ENCODE measurements around the gene TMEM213.

TMEM213 gene

GRCh38 chr7:138863931-138864330 lies 66.1 kb downstream of the TMEM213 start:
- WGBS (ENCODE audit: insufficient coverage), result 90% methylated on average over 9 of the region's 9 CpGs
- H3K27ac ChIP-seq (ENCODE audit: insufficient read depth in 1 of 2, low read depth in 1 of 2, low read length in 2 of 2, poor library complexity in 1 of 2, severe bottlenecking in 2 of 2), result no peak overlapping the region

GRCh38 chr7:138864667-138865066 lies 66.9 kb downstream of the TMEM213 start:
- H3K4me1 ChIP-seq (ENCODE audit: control extremely low read depth in 1 of 4, control insufficient read depth in 4 of 4, insufficient read depth in 4 of 4, low read length in 3 of 4), result no peaks in the 10 kb centered on the region
- ChIA-PET POLR2A (no interaction called here), CTCF (interaction anchor here (0.7 to 1.2 kb wide), 3 partner anchors 63 to 125 kb away, joined by 3 to 5 read pairs (median 3); no protein-coding TSS in a partner anchor)
- WGBS (ENCODE audit: insufficient coverage), result 94% methylated on average over 2 of the region's 3 CpGs
- no peak overlapping the region for H3K27ac ChIP-seq (ENCODE audit: insufficient read depth in 1 of 2, low read depth in 1 of 2, low read length in 2 of 2, poor library complexity in 1 of 2, severe bottlenecking in 2 of 2)
- H3K9me3 ChIP-seq (ENCODE audit: control extremely low read depth in 1 of 5, control insufficient read depth in 4 of 5, insufficient read depth in 2 of 5, low read depth in 1 of 5, low read length in 4 of 5), result no peaks in the 10 kb centered on the region
- no peaks in the 10 kb centered on the region for H3K27me3 ChIP-seq (replicated peaks in 2 of 5; ENCODE audit: control insufficient read depth in 4 of 5, insufficient read depth in 5 of 5, low read length in 4 of 5)
- H3K36me3 ChIP-seq (ENCODE audit: control insufficient read depth in 4 of 4, insufficient read depth in 4 of 4, low read length in 3 of 4), result peaks cover 2 to 40% (median 24%) of the 10 kb centered on the region in 4 experiments
- no peak overlapping the region for H3K4me3 ChIP-seq (ENCODE audit: control insufficient read depth in 1 of 7, extremely low read depth in 1 of 7, insufficient read depth in 4 of 7, low read depth in 2 of 7, low read length in 6 of 7)
- DNase-seq, result peak in 2 of 3 donors; percentile 11 to 20

More at GRCh38 chr7:138863931-138864330, 66.1 kb downstream of the TMEM213 start:
- Histone ChIP-seq H3K4me1 (ENCODE audit: control extremely low read depth in 1 of 4, control insufficient read depth in 4 of 4, insufficient read depth in 4 of 4, low read length in 3 of 4) (no peaks in the 10 kb centered on the region), H3K9me3 (ENCODE audit: control extremely low read depth in 1 of 5, control insufficient read depth in 4 of 5, insufficient read depth in 2 of 5, low read depth in 1 of 5, low read length in 4 of 5) (no peaks in the 10 kb centered on the region), H3K36me3 (ENCODE audit: control insufficient read depth in 4 of 4, insufficient read depth in 4 of 4, low read length in 3 of 4) (peaks cover 3 to 39% (median 22%) of the 10 kb centered on the region in 4 experiments), H3K4me3 (ENCODE audit: control insufficient read depth in 1 of 7, extremely low read depth in 1 of 7, insufficient read depth in 4 of 7, low read depth in 2 of 7, low read length in 6 of 7) (no peak overlapping the region), H3K27me3 (replicated peaks in 2 of 5; ENCODE audit: control insufficient read depth in 4 of 5, insufficient read depth in 5 of 5, low read length in 4 of 5) (no peaks in the 10 kb centered on the region)
- ChIA-PET POLR2A (no interaction called here), CTCF (no interaction called here)
- no peak for DNase-seq

GRCh38 chr7:138865843-138866242 lies 68.0 kb downstream of the TMEM213 start:
- DNase-seq, result peak; percentile 52 to 72 (median 70)
- Histone ChIP-seq H3K27me3 (replicated peaks in 2 of 5; ENCODE audit: control insufficient read depth in 4 of 5, insufficient read depth in 5 of 5, low read length in 4 of 5) (no peaks in the 10 kb centered on the region), H3K27ac (ENCODE audit: insufficient read depth in 1 of 2, low read depth in 1 of 2, low read length in 2 of 2, poor library complexity in 1 of 2, severe bottlenecking in 2 of 2) (peak overlapping the region in 1 of 2 experiments; percentile 9), H3K9me3 (ENCODE audit: control extremely low read depth in 1 of 5, control insufficient read depth in 4 of 5, insufficient read depth in 2 of 5, low read depth in 1 of 5, low read length in 4 of 5) (no peaks in the 10 kb centered on the region), H3K4me3 (ENCODE audit: control insufficient read depth in 1 of 7, extremely low read depth in 1 of 7, insufficient read depth in 4 of 7, low read depth in 2 of 7, low read length in 6 of 7) (no peak overlapping the region), H3K4me1 (ENCODE audit: control extremely low read depth in 1 of 4, control insufficient read depth in 4 of 4, insufficient read depth in 4 of 4, low read length in 3 of 4) (no peaks in the 10 kb centered on the region), H3K36me3 (ENCODE audit: control insufficient read depth in 4 of 4, insufficient read depth in 4 of 4, low read length in 3 of 4) (peaks cover 0 to 37% (median 25%) of the 10 kb centered on the region in 4 experiments)
- ChIA-PET CTCF (interaction anchor here (0.9 kb wide), 1 partner anchor 127 kb away, joined by 3 read pairs; no protein-coding TSS in a partner anchor), POLR2A (no interaction called here)
- 33% methylated on average over 3 of the region's 4 CpGs for WGBS (ENCODE audit: insufficient coverage)

- no peaks in the 10 kb centered on the region for H3K27me3 ChIP-seq (replicated peaks in 2 of 5; ENCODE audit: control insufficient read depth in 4 of 5, insufficient read depth in 5 of 5, low read length in 4 of 5)
- no peaks in the 10 kb centered on the region for H3K9me3 ChIP-seq (ENCODE audit: control extremely low read depth in 1 of 5, control insufficient read depth in 4 of 5, insufficient read depth in 2 of 5, low read depth in 1 of 5, low read length in 4 of 5)
- DNase-seq, result no peak
- H3K4me3 ChIP-seq (ENCODE audit: control insufficient read depth in 1 of 7, extremely low read depth in 1 of 7, insufficient read depth in 4 of 7, low read depth in 2 of 7, low read length in 6 of 7), result peak overlapping the region in 1 of 7 experiments; percentile 8
- POLR2A ChIA-PET, result no interaction called here
- H3K27ac ChIP-seq (ENCODE audit: insufficient read depth in 1 of 2, low read depth in 1 of 2, low read length in 2 of 2, poor library complexity in 1 of 2, severe bottlenecking in 2 of 2), result peak overlapping the region in 1 of 2 experiments; percentile 9
- peaks cover 0 to 34% (median 22%) of the 10 kb centered on the region in 4 experiments for H3K36me3 ChIP-seq (ENCODE audit: control insufficient read depth in 4 of 4, insufficient read depth in 4 of 4, low read length in 3 of 4)
- 100% methylated on average over 4 of the region's 9 CpGs for WGBS (ENCODE audit: insufficient coverage)
- H3K4me1 ChIP-seq (ENCODE audit: control extremely low read depth in 1 of 4, control insufficient read depth in 4 of 4, insufficient read depth in 4 of 4, low read length in 3 of 4), result no peaks in the 10 kb centered on the region
- CTCF ChIA-PET, result no interaction called here
These were observed 68.6 kb downstream of the TMEM213 start for GRCh38 chr7:138866353-138866752.

GRCh38 chr7:138867744-138868143 lies 70.0 kb downstream of the TMEM213 start:
- Histone ChIP-seq H3K27me3 (replicated peaks in 2 of 5; ENCODE audit: control insufficient read depth in 4 of 5, insufficient read depth in 5 of 5, low read length in 4 of 5) (no peaks in the 10 kb centered on the region), H3K4me3 (ENCODE audit: control insufficient read depth in 1 of 7, extremely low read depth in 1 of 7, insufficient read depth in 4 of 7, low read depth in 2 of 7, low read length in 6 of 7) (no peak overlapping the region), H3K36me3 (ENCODE audit: control insufficient read depth in 4 of 4, insufficient read depth in 4 of 4, low read length in 3 of 4) (peaks cover 0 to 36% (median 22%) of the 10 kb centered on the region in 4 experiments), H3K4me1 (ENCODE audit: control extremely low read depth in 1 of 4, control insufficient read depth in 4 of 4, insufficient read depth in 4 of 4, low read length in 3 of 4) (no peaks in the 10 kb centered on the region), H3K9me3 (ENCODE audit: control extremely low read depth in 1 of 5, control insufficient read depth in 4 of 5, insufficient read depth in 2 of 5, low read depth in 1 of 5, low read length in 4 of 5) (no peaks in the 10 kb centered on the region), H3K27ac (ENCODE audit: insufficient read depth in 1 of 2, low read depth in 1 of 2, low read length in 2 of 2, poor library complexity in 1 of 2, severe bottlenecking in 2 of 2) (no peak overlapping the region)
- WGBS (ENCODE audit: insufficient coverage), result 98% methylated on average over 18 of the region's 19 CpGs
- ChIA-PET POLR2A (no interaction called here), CTCF (interaction anchor here (1.3 to 1.5 kb wide), 2 partner anchors 9 to 129 kb away, joined by 3 to 4 read pairs; no protein-coding TSS in a partner anchor)
- no peak for DNase-seq

GRCh38 chr7:138868711-138869110 lies 70.9 kb downstream of the TMEM213 start:
- Histone ChIP-seq H3K9me3 (ENCODE audit: control extremely low read depth in 1 of 5, control insufficient read depth in 4 of 5, insufficient read depth in 2 of 5, low read depth in 1 of 5, low read length in 4 of 5) (no peaks in the 10 kb centered on the region), H3K27me3 (replicated peaks in 2 of 5; ENCODE audit: control insufficient read depth in 4 of 5, insufficient read depth in 5 of 5, low read length in 4 of 5) (no peaks in the 10 kb centered on the region), H3K4me1 (ENCODE audit: control extremely low read depth in 1 of 4, control insufficient read depth in 4 of 4, insufficient read depth in 4 of 4, low read length in 3 of 4) (no peaks in the 10 kb centered on the region), H3K4me3 (ENCODE audit: control insufficient read depth in 1 of 7, extremely low read depth in 1 of 7, insufficient read depth in 4 of 7, low read depth in 2 of 7, low read length in 6 of 7) (no peak overlapping the region), H3K36me3 (ENCODE audit: control insufficient read depth in 4 of 4, insufficient read depth in 4 of 4, low read length in 3 of 4) (peaks cover 0 to 34% (median 21%) of the 10 kb centered on the region in 4 experiments), H3K27ac (ENCODE audit: insufficient read depth in 1 of 2, low read depth in 1 of 2, low read length in 2 of 2, poor library complexity in 1 of 2, severe bottlenecking in 2 of 2) (no peak overlapping the region)
- ChIA-PET POLR2A (no interaction called here), CTCF (interaction anchor here (1.5 kb wide), 1 partner anchor 8 kb away, joined by 4 read pairs; no protein-coding TSS in a partner anchor)
- no peak for DNase-seq
- 92% methylated on average over 14 of the region's 14 CpGs for WGBS (ENCODE audit: insufficient coverage)

- ChIA-PET POLR2A (no interaction called here), CTCF (interaction anchor here (1.2 kb wide), 1 partner anchor 17 kb away, joined by 3 read pairs; no protein-coding TSS in a partner anchor)
- Histone ChIP-seq H3K9me3 (ENCODE audit: control extremely low read depth in 1 of 5, control insufficient read depth in 4 of 5, insufficient read depth in 2 of 5, low read depth in 1 of 5, low read length in 4 of 5) (no peaks in the 10 kb centered on the region), H3K27me3 (replicated peaks in 2 of 5; ENCODE audit: control insufficient read depth in 4 of 5, insufficient read depth in 5 of 5, low read length in 4 of 5) (no peaks in the 10 kb centered on the region), H3K27ac (ENCODE audit: insufficient read depth in 1 of 2, low read depth in 1 of 2, low read length in 2 of 2, poor library complexity in 1 of 2, severe bottlenecking in 2 of 2) (no peak overlapping the region), H3K36me3 (ENCODE audit: control insufficient read depth in 4 of 4, insufficient read depth in 4 of 4, low read length in 3 of 4) (peaks cover 0 to 34% (median 19%) of the 10 kb centered on the region in 4 experiments), H3K4me1 (ENCODE audit: control extremely low read depth in 1 of 4, control insufficient read depth in 4 of 4, insufficient read depth in 4 of 4, low read length in 3 of 4) (no peaks in the 10 kb centered on the region), H3K4me3 (ENCODE audit: control insufficient read depth in 1 of 7, extremely low read depth in 1 of 7, insufficient read depth in 4 of 7, low read depth in 2 of 7, low read length in 6 of 7) (no peak overlapping the region)
- no peak for DNase-seq
- 97% methylated on average over 28 of the region's 30 CpGs for WGBS (ENCODE audit: insufficient coverage)
These were observed 71.6 kb downstream of the TMEM213 start for GRCh38 chr7:138869353-138869752.

All from common myeloid progenitor, CD34-positive (primary cell).